ENCODE measurements around the gene GARIN5A.

The GARIN5A gene

GRCh38 chr19:50508843-50509190, 32.2 kb upstream of the GARIN5A start:
- DNase-seq (ENCODE audit: low read depth, low spot score): no peak

- DNase-seq (ENCODE audit: low read depth, low spot score): no peak
These were observed 30.7 kb upstream of the GARIN5A start for GRCh38 chr19:50507376-50507775.

GRCh38 chr19:50506700-50507099, 30.1 kb upstream of the GARIN5A start:
- no peak for DNase-seq (ENCODE audit: low read depth, low spot score)

- DNase-seq (ENCODE audit: low read depth, low spot score): no peak
These were observed 29.4 kb upstream of the GARIN5A start for GRCh38 chr19:50505856-50506611.

GRCh38 chr19:50501568-50502475, 25.2 kb upstream of the GARIN5A start:
- no peak for DNase-seq (ENCODE audit: low read depth, low spot score)

GRCh38 chr19:50501186-50501567, 24.5 kb upstream of the GARIN5A start:
- DNase-seq (ENCODE audit: low read depth, low spot score): no peak

GRCh38 chr19:50500753-50501151, 24.1 kb upstream of the GARIN5A start:
- no peak for DNase-seq (ENCODE audit: low read depth, low spot score)

- peak; percentile 43 for DNase-seq (ENCODE audit: low read depth, low spot score)
These were observed 23.6 kb upstream of the GARIN5A start for GRCh38 chr19:50500060-50500752.

- DNase-seq (ENCODE audit: low read depth, low spot score): no peak
These were observed 21.8 kb upstream of the GARIN5A start for GRCh38 chr19:50498219-50499056.

GRCh38 chr19:50497022-50497405, 20.4 kb upstream of the GARIN5A start:
- no peak for DNase-seq (ENCODE audit: low read depth, low spot score)

- peak; percentile 53 for DNase-seq (ENCODE audit: low read depth, low spot score)
These were observed 19.8 kb upstream of the GARIN5A start for GRCh38 chr19:50496189-50497021.

- no peak for DNase-seq (ENCODE audit: low read depth, low spot score)
These were observed 18.4 kb upstream of the GARIN5A start for GRCh38 chr19:50495020-50495531.

GRCh38 chr19:50494186-50495019, 17.8 kb upstream of the GARIN5A start:
- DNase-seq (ENCODE audit: low read depth, low spot score): no peak

GRCh38 chr19:50493171-50493570, 16.5 kb upstream of the GARIN5A start:
- DNase-seq (ENCODE audit: low read depth, low spot score): no peak

- DNase-seq (ENCODE audit: low read depth, low spot score): no peak
These were observed 15.8 kb upstream of the GARIN5A start for GRCh38 chr19:50492303-50493052.

GRCh38 chr19:50490991-50491472, 14.4 kb upstream of the GARIN5A start:
- no peak for DNase-seq (ENCODE audit: low read depth, low spot score)

- no peak for DNase-seq (ENCODE audit: low read depth, low spot score)
These were observed 13.8 kb upstream of the GARIN5A start for GRCh38 chr19:50490411-50490811.

GRCh38 chr19:50489461-50490011, 12.9 kb upstream of the GARIN5A start:
- DNase-seq (ENCODE audit: low read depth, low spot score): no peak

Data from astrocyte of the hippocampus (primary cell).